HG03045 (cell line): ENCODE measurements around the gene MUS81.
"Not testable (repeated sequence)": the region's sequence is repeated elsewhere in the genome, so short reads cannot be mapped to it uniquely, and the experiment has no call there.

Experiments
- ATAC-seq: cut with Tn5 transposase; IDR thresholded peaks from one replicate; pipeline ENCODE4 v1.9.1; 2021; ENCODE audit warnings: mild to moderate bottlenecking, moderate library complexity; ENCODE audit not compliant: unreplicated experiment

The MUS81 gene, protein sequence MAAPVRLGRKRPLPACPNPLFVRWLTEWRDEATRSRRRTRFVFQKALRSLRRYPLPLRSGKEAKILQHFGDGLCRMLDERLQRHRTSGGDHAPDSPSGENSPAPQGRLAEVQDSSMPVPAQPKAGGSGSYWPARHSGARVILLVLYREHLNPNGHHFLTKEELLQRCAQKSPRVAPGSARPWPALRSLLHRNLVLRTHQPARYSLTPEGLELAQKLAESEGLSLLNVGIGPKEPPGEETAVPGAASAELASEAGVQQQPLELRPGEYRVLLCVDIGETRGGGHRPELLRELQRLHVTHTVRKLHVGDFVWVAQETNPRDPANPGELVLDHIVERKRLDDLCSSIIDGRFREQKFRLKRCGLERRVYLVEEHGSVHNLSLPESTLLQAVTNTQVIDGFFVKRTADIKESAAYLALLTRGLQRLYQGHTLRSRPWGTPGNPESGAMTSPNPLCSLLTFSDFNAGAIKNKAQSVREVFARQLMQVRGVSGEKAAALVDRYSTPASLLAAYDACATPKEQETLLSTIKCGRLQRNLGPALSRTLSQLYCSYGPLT

DNA sequence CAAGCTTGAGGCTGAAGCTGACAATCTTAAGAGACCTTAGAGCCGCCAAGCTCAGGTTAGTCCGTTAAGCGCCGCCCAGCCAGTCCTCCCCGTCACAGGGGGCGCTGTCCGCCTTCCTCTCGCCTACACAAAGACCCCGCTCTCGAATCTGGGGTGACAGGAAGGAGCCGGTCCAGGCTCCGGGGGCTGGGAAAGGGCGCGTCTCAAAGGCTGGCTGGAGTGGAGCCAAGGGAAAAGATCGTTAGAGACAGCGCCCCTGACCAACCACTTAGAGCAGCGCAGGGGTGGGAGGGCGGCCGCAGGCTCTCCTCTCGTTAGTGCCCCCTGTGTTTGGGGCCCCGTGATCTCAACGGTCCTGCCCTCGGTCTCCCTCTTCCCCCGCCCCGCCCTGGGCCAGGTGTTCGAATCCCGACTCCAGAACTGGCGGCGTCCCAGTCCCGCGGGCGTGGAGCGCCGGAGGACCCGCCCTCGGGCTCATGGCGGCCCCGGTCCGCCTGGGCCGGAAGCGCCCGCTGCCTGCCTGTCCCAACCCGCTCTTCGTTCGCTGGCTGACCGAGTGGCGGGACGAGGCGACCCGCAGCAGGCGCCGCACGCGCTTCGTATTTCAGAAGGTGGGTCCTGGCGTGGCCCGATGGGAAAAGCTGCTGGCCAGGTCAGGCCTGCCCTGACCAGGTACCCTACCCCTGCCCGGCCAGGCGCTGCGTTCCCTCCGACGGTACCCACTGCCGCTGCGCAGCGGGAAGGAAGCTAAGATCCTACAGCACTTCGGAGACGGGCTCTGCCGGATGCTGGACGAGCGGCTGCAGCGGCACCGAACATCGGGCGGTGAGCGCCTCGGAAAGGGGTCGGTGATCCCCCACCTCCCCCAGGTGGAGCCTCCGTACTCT is at the start of gene MUS81:
Gene MUS81, plus strand, starts transcription at position 156 of the 887 bp plus-strand sequence. Its CDS starts 321 bp downstream, at position 477.
- no peak for ATAC-seq

DNA sequence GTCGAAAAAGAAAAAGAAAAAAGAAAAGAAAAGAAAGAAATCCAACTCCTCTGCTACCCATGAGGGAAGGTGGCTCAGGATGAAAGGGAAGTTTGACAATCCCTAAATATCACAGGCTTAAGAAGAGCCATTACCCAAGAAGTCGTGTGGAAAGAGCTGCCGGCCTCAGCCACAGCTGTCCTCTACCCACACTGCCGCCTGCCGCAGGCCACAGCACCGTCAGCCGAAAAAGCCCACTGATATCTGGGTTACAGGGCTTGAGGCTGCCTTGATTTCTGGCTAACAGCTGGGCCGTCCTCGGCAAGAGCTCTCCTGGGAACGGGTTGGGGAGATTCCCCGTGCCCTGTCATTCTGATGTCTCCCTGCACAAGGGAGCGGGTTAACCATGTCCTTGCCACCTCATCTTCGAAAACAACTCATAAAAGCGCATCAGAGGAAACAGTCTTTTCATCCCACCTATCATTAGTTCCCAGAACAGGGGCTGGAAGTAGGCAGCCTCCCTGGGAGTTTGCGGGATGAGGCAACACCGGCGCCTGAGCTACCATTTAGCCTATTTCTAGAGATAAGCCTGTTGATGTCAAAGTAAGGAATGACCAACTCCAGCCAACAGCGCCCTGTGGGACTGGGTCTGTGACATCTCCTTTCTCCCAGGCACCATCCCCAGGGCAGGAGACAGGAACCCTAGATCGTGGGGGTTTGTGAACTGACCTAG is 48.3 kb upstream of the MUS81 start:
- ATAC-seq = no peak

DNA sequence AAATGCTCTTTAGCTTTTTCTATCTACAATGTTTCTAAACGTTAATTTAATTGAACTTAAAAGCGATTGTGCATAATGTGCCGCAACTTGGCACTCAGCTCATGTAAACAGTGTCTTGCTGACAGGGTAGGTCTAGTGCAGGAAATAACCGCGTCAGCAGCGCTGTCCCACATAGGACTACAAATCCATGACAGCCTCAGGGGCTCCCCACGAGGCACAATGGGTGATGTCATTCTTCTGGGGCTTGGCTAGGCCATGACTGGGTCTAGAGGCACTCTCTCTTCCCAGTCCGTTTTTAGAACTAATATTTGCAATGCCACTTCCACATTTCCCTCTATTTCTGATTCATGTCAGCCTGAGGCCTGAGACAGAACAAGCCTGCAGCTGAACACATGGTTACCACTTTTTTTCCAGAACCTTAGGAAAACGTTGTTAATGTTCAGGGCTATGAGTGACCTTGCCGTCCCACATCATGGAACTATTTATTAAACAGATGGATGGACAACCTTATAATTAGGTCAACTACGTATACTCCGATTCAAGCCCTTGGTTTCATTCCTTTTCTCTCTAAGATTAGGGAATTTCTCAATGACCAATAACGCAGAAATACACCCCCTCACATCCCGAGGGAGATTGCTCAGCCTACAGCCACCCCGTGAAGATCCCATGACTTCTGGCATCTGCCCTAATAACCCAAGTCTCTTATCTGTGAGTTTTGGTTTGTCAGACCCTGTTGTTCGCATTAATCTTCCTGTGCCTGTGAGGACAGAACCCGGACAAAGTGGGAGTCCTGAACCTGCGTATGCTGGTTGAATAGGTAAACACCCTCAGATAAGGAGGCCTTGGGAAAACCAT is 45.9 kb upstream of the MUS81 start:
- no peak for ATAC-seq

DNA sequence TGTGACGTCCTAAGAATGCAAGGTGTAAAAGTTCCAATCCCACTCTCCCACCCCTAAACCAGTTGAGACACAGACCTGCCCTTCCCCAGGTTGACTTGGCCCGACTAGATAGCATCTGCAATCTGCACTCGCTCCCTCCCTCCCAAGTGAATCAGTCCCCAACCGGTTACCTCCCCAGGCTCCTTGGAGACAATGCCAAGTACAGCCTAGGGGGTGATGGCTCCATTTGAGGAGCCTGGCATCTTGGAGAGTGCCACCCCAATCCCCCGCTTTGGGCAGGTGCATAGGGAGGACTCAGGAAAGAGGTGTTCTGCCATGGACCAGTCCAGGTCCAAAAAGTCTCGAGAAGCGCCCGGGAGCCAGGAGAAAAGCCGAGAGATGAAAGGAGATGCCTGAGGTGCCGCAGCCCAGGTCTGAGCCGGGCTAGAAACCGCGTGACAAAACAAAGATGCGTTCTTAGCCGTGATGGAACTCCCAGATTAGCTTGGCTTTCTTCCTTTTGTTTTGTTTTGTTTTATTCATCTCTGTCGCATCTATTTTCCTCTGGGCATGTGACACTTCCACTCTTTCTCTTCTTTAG is 45.2 kb upstream of the MUS81 start:
- ATAC-seq = no peak

DNA sequence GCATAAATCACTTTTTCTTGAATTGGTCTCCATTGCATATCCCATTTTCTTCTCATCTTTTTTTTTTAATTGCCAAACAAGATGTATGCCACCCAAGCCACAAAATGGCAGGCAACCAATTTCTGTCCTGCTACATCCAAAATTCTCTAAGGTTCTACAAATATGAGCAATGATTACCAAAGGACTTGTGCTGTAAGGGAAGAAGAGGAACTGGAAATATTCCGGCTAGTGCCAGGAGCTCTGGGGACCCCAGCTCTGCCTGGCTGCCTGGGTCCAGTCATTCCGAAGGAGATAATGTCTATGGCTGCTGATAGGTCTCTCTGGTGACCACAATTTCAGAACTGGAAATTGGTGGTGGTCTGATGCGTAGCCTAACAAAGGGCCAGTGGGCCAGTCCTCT is 43.5 kb upstream of the MUS81 start:
- no peak for ATAC-seq

DNA sequence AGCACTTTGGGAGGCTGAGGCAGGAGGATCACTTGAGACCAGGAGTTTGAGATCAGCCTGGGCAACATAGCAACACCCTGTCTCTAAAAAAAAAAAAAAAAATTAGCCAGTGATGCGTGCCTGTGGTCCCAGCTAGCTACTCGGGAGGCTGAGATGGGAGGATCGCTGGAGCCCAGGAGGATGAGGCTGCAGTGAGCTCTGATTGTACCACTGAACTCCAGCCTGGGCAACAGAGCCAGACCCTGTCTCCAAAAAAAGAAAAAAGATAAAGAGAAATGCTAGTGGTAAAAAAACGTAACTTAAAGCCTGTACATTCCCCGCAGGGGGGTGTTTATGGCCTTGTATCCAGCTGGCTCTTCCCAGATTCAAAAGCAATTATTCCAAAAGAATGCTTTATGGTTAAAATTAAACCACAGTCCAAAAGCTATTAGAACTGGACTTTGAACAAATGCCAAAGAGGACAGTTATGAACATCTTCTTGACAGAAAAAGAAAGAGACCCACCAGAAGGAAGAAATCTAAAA is 42.9 kb upstream of the MUS81 start:
- no peak for ATAC-seq

DNA sequence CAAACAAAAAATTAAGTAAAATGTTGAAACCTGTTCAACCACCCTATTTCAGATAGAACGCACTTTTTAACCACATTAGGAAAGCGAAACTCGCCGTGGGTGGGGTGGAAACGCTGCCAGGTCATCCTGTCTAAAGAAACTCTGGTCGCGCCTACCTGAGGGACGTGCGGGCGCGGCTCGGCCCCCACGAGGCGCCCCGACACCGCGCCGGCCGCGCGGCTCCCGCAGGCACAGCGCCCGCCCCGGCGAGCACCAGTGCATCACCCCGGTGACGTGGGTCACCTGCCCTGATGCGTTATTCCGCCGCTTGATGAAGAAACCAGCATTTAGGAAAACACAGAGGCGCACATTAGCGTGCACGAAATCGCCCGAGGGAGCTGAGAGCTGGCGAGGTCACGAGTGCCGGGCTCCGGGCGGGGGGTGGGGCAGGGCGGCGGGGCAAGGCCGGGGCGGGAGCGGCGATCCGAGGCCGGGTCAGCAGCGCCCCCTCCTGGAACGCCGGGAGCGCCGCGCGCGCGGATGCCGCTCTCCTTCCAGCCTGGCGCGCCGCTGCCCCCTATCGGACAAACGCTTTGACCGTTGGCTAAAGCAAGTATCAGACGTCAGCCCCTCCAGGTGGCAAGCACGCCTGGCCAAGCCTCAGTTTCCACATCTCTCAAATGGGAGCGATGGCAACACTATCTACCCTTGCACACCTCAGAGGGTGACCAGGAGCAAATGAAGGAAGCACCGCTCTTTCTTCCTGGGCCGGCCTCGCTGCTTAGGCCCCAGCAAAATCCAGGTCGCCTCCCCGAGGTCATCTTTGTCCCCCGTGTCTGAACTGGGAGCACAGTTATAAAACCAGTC is 42.2 kb upstream of the MUS81 start:
- ATAC-seq = peak; percentile 70

DNA sequence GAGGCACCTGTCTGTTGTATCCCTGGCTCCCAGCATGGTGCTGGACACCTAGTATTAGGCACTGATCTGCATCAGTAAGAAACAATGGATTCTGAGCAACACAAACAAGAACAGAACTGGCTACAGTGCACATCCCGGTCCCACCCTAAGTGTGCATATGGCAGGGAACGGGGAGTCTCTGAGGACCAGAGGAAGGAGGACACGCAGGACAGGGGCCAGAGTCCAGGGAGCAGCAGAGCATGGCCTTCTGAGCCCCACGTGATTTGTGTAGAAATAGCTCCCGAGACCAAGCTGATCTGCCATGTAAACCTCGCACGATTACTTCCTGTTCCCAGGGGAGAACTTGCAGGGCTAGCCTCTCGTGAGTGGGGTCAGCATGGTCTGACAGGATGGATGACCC is 39.1 kb upstream of the MUS81 start:
- ATAC-seq = no peak

DNA sequence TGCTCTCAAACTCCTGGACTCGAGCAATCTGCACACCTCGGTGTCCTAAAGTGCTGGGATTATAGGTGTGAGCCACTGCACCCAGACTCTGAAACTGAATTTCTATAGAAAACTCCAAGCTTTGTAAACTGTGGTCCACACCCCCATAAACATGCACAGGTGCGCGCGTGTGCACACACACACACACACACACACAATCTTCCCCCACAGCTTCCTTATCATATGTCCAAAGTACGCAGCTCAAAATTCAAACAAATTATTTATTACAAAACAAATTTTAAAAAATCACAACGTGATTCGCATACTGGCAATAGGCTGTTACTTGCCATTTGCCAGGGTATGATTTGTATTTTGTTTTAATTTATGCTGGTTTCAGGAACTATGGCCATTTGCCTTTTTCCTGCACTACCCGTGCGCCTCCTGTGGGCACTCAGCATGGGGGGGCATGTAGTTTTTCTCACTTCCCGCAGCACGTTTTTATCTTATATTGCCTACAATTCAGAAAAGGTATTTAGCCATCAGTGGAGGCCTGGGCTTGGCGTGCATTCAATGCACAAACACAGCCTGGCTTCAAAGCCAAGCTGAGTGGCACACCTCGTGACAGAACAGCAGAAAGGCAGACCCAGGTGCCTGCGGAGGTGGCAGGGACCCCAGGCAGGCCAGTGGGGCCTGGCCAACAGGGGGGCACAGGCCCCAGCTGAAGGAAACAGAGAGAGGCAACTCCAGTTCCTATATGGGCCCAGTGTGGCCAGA is 37.3 kb upstream of the MUS81 start:
- ATAC-seq = no peak

DNA sequence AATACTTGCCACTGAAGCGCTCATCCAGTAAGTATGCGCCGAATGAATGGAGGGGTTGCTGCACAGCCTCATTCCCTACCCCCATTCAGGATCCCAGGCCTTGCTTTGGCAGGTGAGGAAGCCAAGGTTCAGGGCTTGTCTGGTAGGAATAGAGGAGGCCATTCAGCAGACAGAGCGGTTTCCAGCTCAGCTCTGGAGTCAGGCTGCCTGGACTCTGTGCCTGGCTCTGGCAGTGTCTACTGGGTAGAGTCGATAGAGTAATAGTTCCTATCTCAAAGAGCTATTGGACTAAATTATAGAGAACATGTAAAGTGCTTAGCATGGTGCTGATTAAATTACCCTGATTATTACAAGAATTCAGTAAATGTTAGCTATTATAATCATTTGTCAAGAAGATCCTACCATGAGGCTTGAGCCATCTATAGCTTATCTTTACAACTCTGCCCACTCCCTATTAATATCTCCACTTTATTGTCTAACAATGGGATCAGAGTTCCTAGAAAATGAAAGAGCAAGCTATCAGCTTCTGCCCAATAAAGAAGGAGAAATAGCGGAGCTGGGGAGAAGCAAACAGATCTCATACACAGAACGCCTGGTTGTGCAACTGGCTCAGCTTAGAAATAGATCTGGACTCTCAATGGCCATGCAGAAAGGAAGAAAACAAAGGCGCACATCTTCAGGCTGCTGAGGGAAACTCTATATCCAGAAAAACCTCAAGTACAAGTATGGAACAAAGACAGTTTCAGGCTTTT is 33.1 kb upstream of the MUS81 start:
- ATAC-seq = no peak

DNA sequence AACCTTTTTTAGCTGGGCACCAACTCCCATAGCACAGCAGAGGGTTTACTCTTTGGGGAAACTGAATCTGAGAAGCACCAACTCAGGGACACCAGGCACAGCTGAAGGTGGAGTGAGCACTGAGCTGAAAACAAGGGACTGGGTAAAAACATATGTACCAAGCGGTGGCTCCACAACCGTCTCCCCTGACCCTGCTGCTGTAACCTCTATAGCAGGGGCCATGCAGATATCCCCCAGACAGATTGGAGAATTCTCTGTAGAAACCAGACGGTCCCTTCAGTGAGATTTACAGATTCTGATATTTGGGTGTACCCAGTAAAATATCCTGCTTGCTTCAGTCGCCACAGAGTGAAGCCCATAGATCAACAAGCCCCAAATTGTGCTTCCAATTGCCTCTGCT is 30.8 kb upstream of the MUS81 start:
- ATAC-seq = no peak

DNA sequence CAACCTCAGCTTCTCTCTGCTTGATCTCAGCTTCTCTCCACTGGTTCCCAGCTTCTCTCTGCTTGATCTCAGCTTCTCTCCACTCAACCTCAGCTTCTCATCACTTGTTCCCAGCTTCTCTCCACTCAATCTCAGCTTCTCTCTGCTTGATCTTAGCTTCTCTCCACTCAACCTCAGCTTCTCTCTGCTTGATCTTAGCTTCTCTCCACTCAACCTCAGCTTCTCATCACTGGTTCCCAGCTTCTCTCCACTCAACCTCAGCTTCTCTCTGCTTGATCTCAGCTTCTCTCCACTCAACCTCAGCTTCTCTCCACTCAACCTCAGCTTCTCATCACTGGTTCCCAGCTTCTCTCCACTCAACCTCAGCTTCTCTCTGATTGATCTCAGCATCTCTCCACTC is 28.0 kb upstream of the MUS81 start:
- not testable (repeated sequence) for ATAC-seq

DNA sequence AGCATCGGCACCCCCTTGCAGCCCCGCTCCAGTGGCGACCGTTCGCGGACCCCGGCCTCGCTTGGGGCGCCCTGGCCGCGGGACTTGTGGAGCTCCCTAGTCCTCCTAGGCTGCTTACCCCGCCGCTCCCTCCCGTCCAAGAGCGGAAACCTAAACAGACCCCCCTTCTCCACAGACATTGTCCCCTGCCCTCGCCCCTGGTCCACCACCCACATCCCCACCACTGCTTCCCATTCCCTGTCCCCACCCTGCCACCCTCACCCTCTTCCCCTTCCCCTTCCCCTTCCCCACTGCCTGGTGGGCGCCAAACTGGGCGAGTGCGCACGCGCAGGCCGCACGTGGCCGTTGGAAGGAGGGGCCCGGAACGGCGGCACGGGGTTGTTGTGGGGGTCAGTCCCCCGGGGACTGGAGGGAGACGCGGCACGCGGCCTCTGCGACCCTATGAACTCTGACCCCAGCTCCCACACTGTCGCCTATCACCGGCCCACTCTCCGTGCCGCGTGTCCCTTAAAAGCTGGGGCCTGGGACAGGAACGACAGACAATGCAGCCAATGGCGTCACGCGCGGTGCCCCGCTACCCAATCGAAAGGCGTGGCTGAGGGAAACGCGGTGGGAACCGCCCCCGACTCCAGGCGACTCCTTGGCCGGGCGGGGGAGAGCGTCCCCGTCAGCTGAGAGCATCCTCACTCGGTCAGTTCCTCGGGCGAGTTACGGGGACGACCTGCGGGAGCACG is 26.8 kb upstream of the MUS81 start, which contains the start of gene SNX32:
Gene SNX32, plus strand, starts transcription at position 667 of the 734 bp plus-strand sequence. CDS start 103 bp downstream, outside the sequence.
- ATAC-seq = peak; percentile 94

DNA sequence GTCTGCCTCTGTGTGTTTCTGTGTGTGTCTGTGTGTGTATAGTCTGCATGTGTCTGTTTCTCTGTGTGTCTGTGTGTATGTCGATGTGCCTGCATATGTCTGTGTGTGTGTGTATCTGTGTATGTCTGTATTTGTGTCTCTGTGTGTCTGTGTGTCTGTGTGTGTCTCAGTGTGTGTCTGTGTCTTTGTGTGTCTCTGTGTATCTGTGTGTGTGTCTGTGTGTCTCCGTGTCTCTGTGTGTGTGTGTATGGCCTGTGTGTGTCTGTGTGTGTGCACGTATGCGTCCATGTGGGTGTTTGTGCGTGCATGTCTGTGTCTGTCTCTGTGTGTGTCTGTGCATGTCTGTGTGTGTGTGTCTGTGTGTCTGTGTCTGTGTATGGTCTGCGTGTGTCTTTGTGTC is 26.0 kb upstream of the MUS81 start:
- no peak for ATAC-seq

DNA sequence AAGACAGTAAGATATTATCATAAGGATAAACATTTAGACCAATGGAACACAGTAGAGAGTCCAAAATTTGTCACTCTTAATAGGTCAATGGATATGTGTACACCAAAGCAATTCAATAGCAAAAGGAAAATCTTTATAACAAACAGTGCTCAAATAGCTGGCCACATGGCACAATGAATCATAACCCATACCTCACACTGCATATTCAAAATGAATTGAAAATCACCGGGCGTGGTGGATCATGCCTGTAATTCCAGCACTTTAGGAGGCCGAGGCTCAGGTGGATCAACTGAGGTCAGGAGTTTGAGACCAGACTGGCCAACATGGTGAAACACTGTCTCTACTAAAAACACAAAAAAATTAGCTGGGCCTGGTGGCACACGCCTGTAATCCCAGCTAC is 18.1 kb upstream of the MUS81 start:
- no peak for ATAC-seq

DNA sequence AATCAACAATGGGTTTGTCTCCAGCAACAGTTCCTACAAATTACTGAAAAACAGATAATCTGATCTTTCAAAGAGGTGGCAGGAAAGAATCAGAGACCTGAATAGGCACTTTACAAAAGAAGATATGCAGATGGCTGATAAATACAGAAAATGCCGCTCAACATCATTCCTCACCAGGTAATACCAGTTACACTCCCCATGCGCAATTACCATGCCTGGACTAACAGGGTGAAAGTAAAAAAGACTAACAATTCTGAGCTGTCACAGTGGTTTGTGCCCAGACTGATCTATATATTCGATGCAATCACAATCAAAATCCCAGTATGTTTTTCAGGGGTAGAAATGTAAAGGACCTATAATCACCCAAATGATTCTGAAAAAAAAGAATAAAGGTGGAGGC is 16.4 kb upstream of the MUS81 start:
- no peak for ATAC-seq
